ENCODE results near the gene DGKZ.

The DGKZ gene

DNA sequence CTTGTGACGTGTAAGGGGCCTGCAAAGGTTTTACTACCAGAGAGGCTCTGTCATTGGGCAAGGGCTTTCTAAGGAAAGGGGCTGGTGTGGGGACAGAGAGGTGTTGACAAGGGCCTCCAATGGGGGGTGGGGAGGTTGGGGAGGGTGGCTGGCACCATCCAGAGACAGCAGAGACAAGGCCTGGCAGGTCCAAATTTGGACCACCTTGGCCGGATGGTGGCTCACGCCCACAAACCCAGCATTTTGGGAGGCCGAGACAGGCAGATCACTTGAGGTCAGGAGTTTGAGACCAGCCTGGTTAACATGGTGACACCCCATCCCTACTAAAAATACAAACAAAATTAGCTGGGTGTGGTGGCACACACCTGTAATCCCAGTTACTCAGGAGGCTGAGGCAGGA lies 46.5 kb downstream of the DGKZ start:
- no peak for DNase-seq (ENCODE audit: low read depth)

DNA sequence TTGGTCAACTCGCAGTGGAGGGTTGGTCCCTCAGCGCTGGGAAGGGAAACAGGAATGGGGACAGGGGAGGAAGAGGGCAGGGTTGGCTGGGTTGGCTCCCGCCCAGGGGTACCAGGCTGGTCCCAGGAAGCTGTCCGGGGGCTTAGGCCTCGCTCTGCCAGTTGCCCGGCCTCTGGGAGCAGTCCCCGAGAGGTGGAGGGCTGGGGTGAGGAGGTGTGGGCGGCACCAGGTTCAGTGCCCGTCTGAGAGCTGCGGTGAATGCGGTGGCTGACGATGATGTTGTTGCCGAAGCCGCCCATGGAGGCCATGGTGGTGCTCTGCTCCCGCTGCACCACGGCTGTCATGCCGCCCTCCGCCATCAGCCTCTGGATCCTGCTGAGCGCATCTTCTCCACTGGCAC lies 50.3 kb downstream of the DGKZ start:
- no peak for DNase-seq (ENCODE audit: low read depth)

DNA sequence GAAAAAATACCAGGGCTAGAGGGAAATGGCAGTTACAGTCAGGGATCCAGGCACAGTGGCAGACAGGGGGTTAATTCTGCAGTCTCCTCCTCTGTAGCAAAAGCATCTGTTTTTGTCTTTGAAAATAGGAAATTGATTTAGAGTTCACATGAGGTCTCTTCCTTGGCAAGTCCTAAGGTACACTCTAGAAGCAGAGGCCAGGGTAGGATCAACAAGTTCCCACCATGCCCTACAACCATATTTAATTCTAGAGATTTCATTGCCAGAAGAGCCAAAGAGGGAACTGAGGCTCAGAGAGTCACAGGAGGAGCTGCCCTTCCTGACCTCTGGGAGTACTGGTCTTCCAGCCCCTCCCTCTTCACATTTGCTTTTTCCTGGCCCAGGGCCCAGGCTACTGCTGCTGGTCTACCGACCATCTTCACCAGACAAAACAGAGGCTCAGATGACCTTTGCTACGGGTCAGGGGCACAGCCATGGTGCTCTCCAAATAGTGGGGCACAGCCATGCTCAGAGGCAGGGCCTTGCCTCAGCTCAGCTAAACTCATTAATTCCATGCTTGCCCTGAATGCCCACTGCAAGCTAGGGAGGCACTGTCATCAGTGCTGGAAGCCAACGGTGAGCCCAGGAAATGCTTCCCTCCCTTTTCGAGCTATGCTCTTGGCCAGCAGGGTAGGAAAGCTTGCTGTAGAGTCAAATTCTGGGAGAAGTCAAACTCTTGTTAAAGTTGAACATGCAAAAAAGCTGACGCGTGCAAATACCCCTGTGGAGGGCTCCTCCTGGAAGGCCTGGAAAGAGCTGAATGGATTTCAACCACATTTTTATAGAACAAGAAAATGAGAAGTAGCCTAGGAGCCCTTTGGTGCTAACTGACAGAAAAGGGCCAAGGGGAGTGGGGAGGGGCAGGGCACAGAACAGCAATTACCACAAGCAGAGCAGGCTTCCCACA lies 56.0 kb downstream of the DGKZ start:
- DNase-seq (ENCODE audit: low read depth) = no peak

DNA sequence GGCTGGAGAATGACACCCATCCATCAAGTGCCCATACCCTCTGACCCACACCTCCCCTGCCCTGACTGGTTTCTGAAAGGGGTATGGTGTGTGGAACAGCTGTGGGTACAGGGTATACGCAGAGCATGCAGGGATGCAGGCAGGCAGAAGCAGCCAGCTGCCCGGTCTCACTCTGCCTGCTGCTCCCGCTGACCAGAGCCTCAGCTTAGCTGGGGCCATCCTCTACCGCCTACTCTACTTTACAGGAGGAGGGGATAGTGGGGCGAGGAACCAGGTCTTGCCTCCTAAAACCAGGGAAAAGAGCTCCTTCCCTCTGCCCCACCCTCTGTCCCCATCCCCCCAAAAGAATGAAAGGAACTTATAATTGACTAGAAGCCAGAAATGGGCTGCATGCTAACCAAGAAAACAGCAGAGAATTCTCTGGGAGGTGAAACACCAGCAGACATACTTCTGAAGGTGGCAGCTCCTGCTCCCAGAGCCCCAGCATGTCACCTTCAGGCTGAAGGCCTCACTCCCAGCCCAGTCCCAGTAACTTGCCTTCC lies 57.3 kb downstream of the DGKZ start:
- no peak for DNase-seq (ENCODE audit: low read depth)

DNA sequence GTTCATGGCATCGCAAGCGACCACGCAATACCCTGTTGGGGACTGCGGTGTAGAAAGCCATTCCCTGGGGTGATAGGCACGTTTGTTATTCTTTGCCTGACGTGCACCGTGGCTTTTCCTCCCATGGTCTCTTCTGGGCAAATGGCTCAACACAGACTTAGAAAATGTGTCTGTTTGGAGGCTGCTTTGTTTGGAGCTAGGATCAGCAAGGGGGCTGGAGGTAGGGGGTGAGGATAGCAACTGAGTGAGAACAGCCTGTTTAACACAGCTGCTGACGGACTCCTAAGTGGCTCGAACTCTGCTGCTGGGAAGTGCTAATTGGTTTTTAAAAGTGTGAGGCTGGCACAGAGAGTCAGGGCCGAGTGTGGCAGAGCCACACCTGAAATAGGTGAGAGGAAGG lies 60.4 kb downstream of the DGKZ start:
- no peak for DNase-seq (ENCODE audit: low read depth)

DNA sequence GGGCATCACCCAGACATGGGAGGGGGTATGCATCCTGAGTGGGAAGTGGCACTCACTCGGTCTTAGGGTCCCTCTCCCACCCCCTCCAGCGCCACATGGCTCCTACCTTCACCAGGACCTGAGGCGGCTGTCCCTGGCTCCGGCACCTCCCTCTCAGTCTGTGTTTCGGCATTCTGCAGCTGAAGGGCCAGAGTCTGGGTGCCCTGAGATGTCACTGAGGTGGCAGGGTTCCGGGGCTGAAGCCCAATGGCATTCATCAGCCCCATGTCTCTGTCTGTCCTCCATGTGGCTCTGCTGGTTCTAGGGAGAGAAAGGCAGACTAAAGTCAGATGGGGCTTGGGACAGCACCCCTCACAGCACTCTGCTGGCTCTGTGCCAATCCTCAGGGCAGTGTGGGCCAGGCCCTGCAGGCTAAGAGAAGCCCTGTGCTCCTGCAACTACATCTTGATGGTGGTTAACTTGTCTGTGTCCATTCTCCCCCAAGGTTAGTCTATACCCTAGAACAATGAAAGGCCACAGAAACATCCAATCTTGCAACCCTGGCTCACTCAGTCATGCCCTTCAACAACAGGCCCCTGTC lies 61.2 kb downstream of the DGKZ start:
- no peak for DNase-seq (ENCODE audit: low read depth)

DNA sequence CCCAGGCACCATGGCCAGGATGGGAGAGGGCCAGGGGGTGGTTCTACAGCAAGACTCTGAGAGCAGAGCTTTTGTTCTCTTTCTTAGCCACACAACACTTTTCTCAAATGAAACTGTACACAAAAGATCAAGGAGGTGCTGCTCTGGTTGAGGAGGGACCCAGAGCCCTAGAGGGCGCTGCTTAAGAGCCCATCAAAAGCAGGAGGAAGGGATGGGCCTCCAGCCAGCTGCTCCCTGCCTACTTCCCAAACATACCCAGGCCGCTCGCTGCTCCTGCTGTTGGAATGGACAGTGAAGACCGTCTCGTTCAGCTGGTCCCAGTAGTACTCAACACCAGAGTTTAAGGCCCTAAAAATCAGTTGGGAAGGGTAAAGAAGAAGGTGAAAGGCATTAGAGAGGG lies 62.8 kb downstream of the DGKZ start:
- DNase-seq (ENCODE audit: low read depth) = no peak

DNA sequence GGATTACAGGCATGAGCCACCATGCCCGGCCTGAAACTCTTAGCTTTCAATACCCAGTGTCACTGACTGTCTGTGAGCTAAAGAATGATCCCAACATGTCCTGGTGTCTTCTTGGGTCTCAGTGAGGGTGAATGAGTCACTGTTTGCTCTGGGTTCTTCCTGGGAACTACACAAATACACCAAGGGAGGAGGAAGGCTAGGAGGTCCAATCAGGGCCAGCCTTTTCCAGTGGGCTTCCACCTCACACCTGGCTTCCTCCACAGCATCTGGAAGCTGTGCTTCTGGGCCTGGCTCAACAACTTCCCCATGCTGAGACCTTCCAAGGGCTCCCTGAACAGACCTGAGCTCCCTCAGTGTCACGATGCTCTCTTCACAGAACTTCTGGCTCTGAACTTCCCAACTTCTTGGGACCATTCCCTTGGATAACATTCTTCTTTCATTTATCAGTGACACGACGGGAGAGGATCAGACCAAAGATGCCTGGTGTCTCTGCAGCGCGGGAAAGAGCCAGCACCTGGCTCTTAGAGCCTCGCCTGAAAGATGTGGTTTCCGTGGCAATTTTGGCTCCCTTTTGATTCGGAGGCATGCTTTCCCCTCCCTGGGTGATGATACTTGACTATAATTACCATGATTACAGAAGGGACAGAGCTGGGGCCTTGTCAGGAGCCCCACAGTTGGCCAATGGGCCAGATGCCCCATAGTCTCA lies 66.7 kb downstream of the DGKZ start:
- no peak for DNase-seq (ENCODE audit: low read depth)

DNA sequence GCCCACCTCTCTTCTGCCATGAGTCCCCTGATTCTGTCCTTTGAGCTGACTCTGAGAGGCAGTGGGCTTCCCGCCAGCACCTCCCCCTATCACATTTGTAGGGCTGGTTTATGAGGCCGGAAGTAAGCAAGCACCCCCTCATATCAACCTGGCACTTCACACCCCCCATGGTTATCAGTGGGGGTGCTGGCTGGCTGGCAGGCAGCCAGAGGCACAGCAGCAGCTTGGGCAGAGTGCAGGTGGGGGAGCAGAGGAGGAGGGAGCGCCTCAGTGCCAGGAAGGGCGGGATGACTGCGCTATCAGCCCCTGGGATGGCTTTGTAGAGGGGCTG lies 67.2 kb downstream of the DGKZ start:
- DNase-seq (ENCODE audit: low read depth) = no peak

DNA sequence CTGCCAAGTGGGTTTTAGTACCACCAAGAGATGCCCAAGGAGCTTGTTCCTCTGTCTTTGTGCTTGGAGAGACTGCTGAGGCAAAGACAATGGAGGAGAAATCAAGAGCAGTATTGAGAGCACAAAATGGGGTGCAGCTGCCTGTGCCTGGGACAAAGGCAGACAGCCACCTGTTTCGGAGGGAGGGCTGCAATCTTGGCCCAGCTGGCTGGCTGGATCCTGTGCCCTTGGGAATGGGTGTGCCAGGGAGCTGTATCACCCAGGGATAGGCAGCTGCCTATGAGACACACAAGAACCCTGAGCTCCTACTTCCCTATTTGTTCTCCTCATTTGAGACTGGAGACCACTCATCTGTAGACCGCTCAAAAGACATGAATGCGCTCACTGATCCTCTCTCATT lies 67.6 kb downstream of the DGKZ start:
- DNase-seq (ENCODE audit: low read depth) = no peak

DNA sequence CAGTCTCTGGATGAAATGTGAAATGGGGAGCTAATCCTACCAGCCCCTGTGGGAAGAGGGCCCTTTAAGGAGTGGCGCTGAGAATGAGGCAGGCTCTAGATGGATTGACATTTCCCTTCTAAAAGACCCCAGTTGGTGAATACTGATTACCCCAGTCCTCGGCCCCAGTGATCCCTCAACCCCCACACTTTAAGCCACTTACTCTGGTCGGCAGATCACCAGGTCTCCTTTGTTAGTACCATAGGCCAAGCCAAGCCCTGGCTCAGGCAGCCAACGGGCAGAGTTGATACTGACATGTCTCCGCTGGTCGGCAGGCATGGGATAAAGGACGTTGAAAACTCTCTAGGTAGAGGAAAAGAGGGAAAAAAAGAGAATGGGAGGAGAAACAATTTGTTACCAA lies 70.4 kb downstream of the DGKZ start:
- DNase-seq (ENCODE audit: low read depth) = no peak

DNA sequence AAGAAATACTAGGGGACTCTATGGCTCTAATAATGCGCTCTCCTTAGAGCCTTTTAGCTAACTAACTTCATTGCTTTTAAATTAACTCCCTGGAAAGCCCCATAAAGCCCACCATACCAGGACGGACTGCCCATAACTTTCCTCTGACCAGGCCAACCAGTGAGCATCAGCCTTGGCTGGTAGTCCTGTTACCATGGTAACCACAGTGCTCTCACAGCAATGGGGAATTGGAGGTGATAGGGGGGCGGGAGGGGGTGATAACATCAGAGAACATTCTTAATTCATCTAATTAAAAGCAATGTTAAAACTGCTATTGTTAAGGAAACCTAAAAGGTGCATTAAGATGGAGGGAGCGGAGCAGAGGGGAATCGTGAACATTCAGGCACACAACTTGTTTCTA lies 71.5 kb downstream of the DGKZ start:
- DNase-seq (ENCODE audit: low read depth) = no peak

DNA sequence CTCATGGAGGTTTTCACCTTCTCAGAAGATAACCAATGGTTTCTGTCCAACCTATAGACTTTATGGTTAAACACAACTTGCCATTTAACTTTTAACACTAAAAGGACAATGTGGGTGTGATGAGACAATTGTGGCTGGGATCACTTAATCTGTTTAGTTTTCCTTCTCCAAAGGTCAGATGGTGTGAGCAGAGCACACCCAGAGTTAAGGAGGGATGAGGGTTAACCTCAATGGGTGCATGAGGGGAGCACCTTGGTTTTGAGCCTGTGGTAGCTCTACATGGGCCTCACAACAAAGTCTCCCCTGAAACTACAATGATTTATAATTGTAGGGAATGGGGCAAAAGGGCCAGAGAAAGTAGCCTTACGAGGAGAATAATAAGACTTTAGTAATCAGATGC lies 73.2 kb downstream of the DGKZ start:
- no peak for DNase-seq (ENCODE audit: low read depth)

DNA sequence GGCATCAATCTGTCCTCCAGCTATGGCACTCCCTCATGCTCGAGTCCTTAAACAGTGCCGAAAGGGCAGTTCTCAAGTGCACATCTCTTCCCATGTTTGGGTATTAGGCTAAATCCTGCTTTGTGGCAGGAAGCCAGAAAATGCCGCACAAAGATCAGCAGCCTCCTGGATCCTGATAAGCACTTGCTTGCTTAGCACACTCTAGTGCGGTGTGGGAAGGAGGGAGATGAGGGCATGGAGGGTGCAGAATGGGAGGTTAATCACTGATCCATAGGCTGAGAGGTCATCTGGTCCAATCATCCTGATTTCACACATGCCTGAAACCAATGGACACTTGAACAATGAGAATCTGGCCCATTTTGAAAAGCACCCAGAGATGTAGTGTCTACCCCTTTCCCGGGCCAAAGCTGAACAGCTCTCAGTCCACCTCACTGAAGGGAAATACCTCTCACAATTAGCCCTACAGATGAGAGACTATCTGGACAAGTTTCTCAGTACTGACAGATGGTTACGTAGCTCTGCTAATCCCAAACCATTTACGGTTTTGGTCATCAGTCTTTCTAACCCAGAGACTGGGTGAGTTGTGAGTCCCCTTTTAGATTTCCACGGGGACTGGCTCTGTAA lies 74.1 kb downstream of the DGKZ start:
- no peak for DNase-seq (ENCODE audit: low read depth)

DNA sequence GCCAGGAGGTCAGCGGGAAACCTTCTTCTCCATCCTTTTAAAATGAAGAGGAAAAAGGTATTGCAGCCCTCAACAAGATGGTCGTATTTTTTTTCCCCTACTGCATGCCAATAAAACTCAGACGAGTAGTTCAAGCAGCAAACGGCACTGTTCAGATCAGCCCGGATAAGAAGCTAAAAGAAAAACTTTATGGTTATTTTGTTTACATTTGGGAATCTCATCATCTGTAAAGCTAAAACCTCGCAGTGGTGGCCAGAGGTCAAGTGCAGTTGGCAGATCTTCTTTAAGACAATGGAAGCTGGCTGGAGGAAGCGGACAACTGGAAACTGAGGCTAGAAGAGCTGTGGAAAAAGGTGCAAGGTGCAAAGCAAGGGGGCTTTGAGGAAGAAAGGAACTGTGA lies 75.3 kb downstream of the DGKZ start:
- DNase-seq (ENCODE audit: low read depth) = no peak

DNA sequence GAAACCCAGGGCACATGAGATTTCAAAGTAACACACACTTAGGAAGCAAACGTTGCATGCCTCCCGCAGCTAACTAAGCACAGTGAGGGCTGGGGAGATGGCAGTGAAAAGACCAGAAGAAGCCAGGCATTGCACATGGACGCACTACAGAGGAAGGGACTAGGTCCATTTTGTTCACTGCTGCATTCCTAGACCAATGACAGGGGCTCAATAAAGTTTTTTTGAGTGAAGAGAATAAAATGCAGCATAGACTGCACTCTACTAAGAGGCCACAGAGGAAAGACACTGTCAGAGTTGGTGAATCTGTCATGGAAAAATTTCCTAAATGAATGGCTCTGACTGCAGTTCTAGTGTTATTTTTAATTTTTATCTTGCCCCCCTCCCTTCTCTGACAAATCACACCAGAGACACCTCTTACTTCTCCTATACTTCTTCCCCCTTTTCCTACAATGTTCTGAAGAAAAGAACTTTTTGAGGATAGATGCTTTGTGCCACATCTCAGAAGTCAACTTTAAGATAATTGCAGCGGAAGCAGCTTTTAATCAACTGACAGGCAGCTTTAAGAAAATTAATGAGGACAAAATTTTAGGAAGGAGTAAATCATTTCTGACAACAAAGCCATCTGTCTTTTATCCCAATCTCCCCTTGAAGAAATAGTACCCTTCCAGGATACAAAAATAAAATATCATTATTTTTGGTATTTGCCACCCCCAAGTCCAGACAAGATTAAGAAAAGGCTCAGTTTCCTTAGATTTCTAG lies 79.1 kb downstream of the DGKZ start:
- no peak for DNase-seq (ENCODE audit: low read depth)

DNA sequence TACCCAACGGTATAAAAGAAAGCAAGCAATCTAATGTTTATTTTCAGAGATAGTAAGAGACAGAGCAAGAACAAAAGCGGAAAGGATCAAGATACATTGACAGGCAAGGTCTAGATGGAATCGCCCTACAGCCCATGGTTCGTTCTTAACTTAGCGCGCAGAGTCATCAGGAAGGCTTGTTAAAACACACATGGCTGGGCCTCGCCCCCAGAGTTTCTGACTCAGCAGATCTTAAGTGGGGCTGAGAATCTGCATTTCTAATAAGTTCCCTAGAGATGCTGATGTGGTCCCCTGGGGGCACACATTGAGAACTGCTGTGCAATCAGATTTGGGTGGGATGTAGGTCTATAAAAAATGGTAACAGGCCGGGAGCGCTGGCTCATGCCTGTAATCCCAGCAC lies 80.1 kb downstream of the DGKZ start:
- DNase-seq (ENCODE audit: low read depth) = no peak

DNA sequence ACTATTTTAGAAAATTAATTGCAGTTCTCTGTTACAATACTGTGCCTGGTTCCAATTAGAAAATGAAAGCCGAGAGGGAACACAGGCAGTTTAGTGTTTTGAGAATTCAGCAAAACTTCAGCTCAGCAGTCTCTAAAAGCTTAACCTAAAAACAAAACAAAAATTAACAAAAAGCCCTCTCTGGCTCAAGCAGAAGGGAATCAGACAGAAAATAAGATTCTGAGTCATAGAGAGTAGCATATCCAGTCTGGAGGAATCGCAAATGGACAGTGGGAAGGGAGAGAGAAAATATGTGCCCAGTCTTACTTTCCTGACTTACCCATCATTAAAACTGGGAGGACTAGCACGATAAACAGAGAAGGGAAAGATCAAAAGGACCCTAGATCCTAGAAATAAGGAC lies 82.5 kb downstream of the DGKZ start:
- no peak for DNase-seq (ENCODE audit: low read depth)
